GM21360 (cell line): ENCODE results near the gene CBFA2T3.

Source experiments
- ATAC-seq: cut with Tn5 transposase; IDR thresholded peaks from one replicate; pipeline ENCODE4 v1.9.1; 2021; ENCODE audit warnings: mild to moderate bottlenecking, moderate library complexity; ENCODE audit not compliant: unreplicated experiment

Gene CBFA2T3

DNA sequence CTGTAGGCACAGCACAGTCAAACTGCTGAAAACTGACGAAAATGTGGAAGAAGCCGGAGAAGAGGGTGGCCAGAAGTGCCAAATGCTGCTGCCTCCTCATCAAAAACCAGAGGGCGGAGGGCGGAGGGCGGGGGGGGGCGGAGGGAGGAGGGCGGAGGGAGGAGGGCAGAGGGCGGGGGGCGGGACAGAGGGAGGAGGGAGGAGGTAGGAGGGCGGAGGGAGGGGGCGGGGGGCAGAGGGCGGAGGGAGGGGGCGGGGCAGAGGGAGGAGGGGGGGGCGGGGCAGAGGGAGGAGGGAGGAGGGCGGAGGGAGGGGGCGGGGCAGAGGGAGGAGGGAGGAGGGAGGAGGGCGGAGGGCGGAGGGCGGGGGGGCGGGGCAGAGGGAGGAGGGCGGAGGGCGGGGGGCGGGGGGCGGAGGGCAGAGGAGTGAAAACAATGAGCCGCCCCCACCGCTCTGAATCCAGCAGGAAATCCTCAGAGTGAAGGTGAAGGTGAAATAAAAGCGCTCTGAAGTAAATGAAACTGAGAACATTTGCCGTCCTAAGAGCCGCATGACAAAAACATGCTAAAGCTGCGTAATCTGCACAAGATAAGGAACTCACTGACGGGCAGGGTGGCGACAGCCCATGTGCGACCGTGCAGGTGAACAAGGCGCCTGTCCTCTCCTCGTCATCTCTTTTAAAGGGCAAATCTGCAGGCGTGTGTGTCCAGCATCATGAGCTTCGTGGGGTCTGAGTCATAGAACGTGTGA is 22.6 kb upstream of the CBFA2T3 start:
- ATAC-seq: no peak

GRCh38 chr16:88995746-88996535 is 18.9 kb upstream of the CBFA2T3 start:
- ATAC-seq: no peak

- no peak for ATAC-seq
Measured at GRCh38 chr16:88995194-88995593, 18.2 kb upstream of the CBFA2T3 start.

GRCh38 chr16:88994695-88995094 is 17.7 kb upstream of the CBFA2T3 start:
- no peak for ATAC-seq

GRCh38 chr16:88993946-88994600 is 17.1 kb upstream of the CBFA2T3 start:
- no peak for ATAC-seq

GRCh38 chr16:88993166-88993761 is 16.3 kb upstream of the CBFA2T3 start:
- ATAC-seq: no peak

DNA sequence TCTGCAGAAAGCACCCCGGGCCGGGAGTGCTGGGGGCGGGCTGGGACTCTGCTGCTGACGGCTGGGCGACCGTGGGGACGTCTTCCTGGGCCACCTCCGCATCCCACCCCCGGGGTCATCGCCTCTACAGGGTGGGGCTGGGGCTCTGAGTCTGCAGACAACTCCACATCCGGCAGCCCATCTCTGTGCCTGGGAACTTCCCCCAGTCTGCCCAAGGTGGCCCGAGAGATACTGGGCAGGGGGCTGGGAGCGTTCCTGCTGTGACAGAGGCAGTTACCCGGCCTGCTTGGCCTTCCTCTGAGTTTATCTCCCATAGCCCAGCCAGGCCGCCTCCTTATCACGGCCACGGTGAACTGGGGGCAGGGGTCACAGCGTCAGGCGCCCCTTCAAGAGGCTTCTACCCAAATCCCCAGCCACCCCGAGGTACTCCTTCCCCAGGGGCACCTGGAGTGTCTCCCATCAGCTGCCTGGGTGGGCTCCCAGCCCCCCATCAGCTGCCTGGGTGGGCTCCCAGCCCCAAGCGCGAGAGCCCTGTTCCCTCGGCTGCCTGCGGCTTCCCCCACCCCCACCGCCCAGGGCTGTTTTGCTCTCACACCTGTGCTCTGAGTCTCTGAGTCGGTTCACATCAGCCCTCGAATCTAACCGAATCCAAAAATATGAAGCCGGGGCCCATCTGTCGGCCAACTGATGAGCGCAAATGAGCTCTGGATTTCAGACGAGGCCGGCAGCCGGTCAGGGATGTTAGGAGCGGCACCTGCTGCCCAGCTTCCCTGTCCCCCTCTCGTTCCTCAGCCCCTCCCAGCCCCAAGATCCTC is 15.6 kb upstream of the CBFA2T3 start:
- ATAC-seq: no peak

GRCh38 chr16:88991813-88992350 is 14.9 kb upstream of the CBFA2T3 start:
- no peak for ATAC-seq

DNA sequence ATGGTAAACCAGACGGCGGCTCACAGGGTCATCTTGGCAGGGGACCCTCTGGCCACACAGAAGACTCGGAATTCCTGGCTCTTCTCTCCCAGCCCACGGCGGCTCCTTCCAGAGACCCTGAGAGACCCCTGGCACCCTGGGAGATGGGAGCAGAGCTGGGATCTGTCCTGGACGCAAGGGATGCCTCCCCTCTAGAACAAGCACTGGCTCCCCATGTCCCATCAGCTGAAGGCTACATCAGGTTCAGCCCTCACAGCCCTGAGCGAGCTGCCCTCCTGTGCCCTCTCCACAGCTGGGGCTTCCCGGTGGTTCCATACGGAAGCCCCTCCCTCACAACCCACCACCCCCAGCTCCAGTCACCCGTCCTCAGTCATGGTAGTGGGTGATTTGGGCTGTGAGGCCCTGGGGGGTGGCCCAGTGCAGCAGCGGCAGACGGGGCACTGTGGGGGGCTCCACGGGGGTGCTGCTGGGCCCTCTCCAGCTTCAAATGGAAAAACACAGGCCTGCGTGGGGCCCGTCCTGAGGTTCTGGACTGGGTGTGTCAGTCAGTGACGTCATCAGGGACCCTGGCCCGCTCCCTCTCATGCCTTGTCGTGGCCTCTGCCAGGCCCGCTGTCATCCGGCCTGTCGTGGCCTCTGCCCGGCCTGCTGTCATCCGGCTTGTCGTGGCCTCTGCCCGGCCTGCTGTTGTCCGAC is 13.0 kb upstream of the CBFA2T3 start:
- ATAC-seq: no peak

DNA sequence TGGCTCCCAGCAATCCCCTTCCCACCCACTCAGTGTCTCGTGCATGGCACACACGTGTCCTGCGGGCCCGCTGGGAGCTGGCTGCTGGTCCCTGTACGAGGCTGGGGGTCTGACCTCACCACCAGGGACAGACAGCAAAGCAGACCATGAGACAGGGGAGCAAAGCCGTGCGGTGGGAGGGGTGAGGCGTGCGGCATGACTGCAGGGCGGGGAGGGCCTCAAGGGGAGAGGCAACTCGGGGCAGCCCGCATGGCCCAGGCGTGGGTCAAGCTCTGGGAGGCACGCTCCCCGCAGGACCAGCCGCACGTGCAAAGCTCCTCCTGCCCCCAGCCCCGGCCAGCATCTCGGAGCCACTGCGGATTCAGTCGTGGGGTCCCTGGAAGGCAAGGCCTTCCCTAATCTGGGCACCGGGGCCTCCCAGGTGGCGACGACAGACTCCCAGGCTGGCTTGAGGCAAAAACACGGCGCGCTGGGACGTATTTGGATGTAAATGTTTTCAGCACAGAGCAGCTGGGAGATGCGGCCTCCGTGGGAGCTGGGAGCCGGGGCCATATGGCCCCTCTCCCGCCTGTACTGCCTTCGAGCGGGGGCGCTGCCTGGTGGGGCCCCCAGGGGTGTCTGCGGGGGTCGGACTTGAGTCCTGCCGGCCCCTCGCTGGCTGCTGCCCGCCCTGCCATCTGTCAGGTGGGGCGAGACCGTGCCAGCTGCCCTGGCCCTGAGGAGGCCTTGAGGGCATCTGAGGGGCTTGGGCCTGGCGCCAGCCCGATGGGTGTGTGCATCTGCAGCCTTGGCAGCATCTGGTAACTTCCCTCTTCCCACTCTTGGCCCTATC is 12.2 kb upstream of the CBFA2T3 start:
- no peak for ATAC-seq

- no peak for ATAC-seq
Measured at GRCh38 chr16:88985521-88985920, 8.5 kb upstream of the CBFA2T3 start.

DNA sequence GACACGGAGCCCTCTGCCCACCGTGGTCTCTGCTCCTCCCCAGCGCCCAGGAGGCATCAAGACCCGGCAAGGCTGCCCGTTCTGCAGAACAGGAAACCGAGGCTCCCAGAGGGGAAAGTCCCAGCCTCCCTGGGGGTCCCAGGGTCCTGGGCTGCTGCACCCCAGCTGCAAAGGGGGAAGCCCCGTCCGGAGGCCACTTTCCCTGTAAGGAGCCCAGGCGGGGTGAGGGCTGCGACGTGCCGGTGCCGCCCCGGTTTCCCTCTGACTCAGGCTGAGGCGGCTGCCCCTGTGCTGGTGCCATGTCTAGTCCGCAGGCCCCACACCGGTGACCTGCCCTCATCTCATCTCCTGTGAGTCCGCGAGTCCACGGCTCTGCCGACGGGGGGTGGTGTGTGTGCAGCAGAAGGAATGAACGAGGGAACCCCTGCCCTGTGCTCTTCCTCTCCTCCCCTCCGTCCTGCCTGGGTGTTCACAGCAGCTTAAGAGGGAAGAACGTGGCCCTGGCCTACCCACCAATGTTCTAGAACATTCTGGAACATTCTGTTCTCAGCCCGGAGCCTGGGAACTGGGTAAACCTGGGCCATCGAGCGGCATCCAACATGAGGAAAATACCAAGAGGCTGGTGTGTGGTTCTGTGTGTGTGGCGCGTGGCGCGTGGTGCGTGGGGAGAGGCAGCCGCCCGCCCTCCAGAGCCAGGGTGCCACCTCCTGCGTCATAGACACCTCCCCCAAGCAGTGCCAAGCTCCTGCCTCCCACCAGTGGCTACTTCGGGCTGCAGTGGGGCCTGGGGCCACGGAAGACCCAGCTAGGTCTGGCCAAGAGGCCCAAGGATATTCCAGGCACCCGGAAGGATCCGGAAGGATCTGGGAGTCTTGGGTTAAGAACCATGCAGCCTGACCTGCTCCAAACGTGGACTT is 7.0 kb upstream of the CBFA2T3 start:
- ATAC-seq: peak; percentile 28

DNA sequence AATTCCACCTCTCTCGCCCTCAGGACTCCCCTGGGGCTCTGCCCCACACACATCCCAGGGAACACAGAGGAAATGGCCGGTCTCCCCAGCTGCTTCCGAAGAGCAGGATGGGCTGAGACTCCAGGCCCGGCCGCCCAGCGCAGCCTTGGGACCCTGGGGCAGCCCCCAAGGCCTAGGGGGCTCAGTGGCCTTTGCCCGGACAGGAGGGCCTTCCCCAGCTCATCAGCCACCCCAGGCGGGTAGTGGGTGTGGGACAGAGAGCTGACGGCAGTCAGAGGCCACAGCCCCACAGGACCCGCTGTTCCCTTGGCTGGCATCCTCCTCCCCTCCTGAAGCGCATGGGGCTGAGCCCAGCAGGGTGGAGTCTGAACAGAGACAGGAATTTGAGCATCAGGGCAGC is 6.2 kb upstream of the CBFA2T3 start:
- ATAC-seq: peak; percentile 5

- ATAC-seq: no peak
Measured at GRCh38 chr16:88982286-88983084, 5.5 kb upstream of the CBFA2T3 start.

DNA sequence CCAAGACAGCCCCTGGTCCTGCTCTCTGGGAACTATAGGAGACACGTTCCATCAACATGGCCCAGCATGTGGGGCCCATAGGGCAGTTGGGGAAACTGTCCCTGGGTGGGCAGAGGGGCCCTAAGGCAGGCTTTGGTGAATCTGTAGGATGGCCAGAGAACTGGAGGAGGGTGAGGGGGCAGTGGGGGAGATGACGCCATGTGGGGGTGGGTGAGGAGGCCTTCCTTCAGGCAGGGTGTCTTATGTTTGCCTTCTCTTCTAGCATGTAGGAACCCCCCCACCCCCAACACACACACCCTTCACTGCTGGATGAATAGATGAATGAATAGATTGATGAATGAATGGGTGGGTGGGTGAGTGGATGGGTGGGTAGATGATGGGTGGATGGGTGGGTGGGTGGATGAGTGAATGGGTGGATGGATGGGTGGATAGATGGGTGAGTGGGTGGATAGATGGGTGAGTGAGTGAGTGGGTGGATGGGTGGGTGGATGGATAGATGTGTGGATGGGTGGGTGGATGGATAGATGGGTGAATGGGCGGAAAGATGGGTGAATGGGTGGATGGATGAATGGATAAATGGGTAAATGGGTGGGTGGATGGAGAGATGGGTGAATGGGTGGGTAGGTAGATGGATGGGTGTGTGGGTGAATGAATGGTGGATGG is 2.5 kb upstream of the CBFA2T3 start:
- ATAC-seq: no peak

GRCh38 chr16:88978608-88979346 is 1.8 kb upstream of the CBFA2T3 start:
- no peak for ATAC-seq
